Astrocyte (in vitro differentiated cells and primary cell): ENCODE results near the gene NSMCE1.

Experiments used
- EZH2 ChIP-seq: IDR thresholded peaks from 2 replicates; pipeline ENCODE4 v1.6.1; 2012; ENCODE audit warnings: mild to moderate bottlenecking, low read length, inconsistent platforms; ENCODE audit not compliant: insufficient read depth
- TF ChIP-seq, protein P1 (sequence below): IDR thresholded peaks from 2 replicates; pipeline ENCODE4 v1.5.1; 2011; ENCODE audit warnings: low read depth, mild to moderate bottlenecking, inconsistent platforms, low read length, moderate library complexity; ENCODE audit not compliant: insufficient read depth

DNA sequence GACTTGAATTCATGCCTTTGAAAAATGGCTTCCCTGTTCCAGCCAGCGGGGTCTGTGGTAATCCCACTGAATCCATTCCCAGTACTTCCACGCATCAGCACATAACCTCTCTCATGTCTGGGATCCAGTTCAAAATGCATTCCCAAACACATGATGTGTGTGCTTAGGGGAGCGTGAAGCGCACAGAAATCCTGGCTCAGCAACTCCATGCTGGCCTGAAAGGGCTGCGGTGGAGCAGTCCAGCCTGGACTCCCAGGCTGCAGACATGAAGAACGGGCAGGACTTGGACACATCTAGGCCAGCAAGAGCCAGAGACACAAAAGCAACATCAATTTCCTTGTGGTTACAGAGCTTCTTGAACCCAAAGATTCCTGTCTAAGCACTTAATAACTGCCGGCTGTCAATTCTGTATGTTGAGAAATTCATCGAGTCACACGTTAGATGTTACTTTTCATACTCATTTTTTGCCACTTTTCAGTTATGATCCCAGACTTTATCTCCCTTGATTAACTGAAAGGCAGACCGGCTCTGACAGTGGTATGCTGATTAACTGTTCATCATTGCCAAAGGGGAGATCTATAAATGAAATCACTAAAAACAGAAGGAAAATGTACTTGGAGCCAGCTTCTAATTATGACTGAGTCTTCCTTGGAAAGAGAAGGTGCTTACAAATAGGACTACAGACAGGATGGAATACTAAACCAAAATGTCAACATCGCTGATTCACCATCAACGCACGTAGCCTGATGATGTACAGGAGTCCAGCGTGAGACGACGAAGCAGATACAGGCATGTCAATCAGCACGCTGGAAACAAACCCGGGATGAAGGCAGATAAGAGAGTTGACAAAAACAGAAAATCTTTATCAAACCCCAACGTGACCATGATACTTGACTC is 23.0 kb downstream of the NSMCE1 start:
- TF ChIP-seq, protein P1, sequence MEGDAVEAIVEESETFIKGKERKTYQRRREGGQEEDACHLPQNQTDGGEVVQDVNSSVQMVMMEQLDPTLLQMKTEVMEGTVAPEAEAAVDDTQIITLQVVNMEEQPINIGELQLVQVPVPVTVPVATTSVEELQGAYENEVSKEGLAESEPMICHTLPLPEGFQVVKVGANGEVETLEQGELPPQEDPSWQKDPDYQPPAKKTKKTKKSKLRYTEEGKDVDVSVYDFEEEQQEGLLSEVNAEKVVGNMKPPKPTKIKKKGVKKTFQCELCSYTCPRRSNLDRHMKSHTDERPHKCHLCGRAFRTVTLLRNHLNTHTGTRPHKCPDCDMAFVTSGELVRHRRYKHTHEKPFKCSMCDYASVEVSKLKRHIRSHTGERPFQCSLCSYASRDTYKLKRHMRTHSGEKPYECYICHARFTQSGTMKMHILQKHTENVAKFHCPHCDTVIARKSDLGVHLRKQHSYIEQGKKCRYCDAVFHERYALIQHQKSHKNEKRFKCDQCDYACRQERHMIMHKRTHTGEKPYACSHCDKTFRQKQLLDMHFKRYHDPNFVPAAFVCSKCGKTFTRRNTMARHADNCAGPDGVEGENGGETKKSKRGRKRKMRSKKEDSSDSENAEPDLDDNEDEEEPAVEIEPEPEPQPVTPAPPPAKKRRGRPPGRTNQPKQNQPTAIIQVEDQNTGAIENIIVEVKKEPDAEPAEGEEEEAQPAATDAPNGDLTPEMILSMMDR = no peak
- TF ChIP-seq EZH2 = no peak
